ACC112 (cell line): Measurements from ENCODE around the gene TULP4.

Source experiments
- H2AFZ ChIP-seq: fragments of 200-600 bp; sonication (generic); one replicate; pipeline ENCODE4 v1.6.0; 2017; ENCODE audit warnings: antibody characterized with exemption, low read length; ENCODE audit not compliant: unreplicated experiment
- H3K27ac ChIP-seq: fragments of 200-600 bp; sonication (generic); 2 replicates; pipeline ENCODE4 v1.5.1; 2014; ENCODE audit warnings: low read depth, mild to moderate bottlenecking, antibody characterized with exemption, low read length, moderate library complexity
- H3K27me3 ChIP-seq: fragments of 200-600 bp; sonication (generic); 2 replicates; pipeline ENCODE4 v1.6.1; 2014; ENCODE audit warnings: mild to moderate bottlenecking, antibody characterized with exemption, low read length, moderate library complexity, mixed read lengths; ENCODE audit not compliant: insufficient read depth
- H3K36me3 ChIP-seq: fragments of 200-600 bp; sonication (generic); 2 replicates; pipeline ENCODE4 v1.6.1; 2016; ENCODE audit warnings: mild to moderate bottlenecking, antibody characterized with exemption, low read length, moderate library complexity, mixed read lengths; ENCODE audit not compliant: insufficient read depth
- H3K4me1 ChIP-seq: fragments of 200-600 bp; sonication (generic); one replicate; pipeline ENCODE4 v1.6.1; 2016; ENCODE audit warnings: low read length, mixed read lengths; ENCODE audit not compliant: insufficient read depth, unreplicated experiment, control insufficient read depth
- H3K4me3 ChIP-seq: fragments of 200-600 bp; sonication (generic); 2 replicates; pipeline ENCODE4 v1.5.1; 2014; ENCODE audit warnings: mild to moderate bottlenecking, low read depth, low read length
- H3K79me2 ChIP-seq: fragments of 200-600 bp; sonication (generic); one replicate; pipeline ENCODE4 v1.6.0; 2016; ENCODE audit warnings: low read length; ENCODE audit not compliant: control insufficient read depth, unreplicated experiment, insufficient read depth

Gene TULP4

DNA sequence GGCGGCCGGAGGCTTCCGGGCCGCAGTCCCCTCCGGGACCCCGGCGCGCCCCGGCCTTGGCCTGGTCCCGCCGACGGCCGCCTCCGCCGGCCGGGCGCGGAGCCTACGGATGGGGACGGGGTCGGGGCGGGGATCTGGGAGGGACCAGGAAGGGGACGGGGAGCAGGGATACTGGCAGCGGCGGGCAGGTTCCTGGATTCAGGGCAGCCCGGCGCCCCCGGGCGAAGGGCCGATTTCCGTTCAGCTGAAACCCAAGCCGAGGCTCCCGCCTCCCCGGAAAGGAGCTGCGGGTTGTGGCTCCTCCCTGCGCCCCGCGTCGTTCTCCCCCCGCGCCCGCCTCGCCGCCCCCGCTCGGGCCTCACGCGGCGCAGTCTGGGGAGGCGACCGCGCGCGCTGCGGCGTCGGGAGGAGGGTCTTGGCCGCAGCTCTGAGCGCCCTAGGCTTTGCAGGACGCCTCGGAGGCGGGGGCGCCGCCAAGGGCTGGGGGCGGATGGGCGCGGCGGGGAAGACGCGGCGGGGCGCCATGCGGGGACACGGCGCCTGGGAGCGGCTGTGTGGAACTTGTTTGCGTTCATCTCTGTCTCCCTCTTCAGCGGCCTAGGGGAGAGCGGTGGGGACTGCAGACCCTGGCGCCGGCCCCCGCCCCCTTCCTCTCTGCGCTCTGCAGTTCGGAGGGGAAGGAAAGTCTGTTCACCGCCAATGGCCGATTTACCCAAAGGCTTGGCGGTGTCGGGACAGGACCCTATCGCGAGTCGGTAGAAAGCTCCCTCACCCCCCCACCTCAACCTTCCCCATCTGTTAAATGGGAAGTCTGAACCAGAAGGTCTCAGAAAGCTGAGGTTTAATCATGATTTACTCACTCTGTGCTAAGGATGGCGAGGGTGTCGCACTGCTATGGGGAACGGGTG, 224.9 kb downstream of the TULP4 start:
- peak overlapping the region; percentile 83 for H3K4me3 ChIP-seq

DNA sequence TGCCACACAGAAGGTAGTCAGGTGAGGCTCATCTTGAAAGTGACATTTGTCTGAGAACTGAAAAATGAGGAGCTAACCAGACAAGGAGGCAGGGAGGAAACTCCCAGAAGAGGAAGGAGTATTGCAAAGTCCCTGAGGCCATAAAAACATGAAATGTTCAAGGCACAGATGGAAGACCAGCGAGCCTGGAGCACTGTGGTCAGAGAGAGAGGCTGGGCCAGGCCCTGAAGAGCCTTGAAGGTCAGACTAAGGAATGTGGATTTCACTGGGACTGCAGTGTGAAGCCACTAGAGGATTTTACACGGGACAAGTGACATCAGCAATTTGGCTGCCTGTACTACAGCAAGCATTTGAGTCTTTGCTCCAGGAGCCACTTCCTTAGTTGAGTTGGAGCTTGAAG, 226.5 kb downstream of the TULP4 start:
- Histone ChIP-seq H3K27me3 (peaks cover 32% of the 10 kb centered on the region), H3K79me2 (no peaks in the 10 kb centered on the region), H3K4me3 (no peak overlapping the region), H3K4me1 (no peaks in the 10 kb centered on the region), H3K36me3 (no peaks in the 10 kb centered on the region), H2AFZ (no peak overlapping the region), H3K27ac (no peak overlapping the region)

More for the DNA sequence above, 224.9 kb downstream of the TULP4 start:
- H3K36me3 ChIP-seq: no peaks in the 10 kb centered on the region
- no peaks in the 10 kb centered on the region for H3K79me2 ChIP-seq
- no peaks in the 10 kb centered on the region for H3K4me1 ChIP-seq
- peak overlapping the region; percentile 73 for H2AFZ ChIP-seq
- H3K27me3 ChIP-seq: peaks cover 35% of the 10 kb centered on the region
- no peak overlapping the region for H3K27ac ChIP-seq

DNA sequence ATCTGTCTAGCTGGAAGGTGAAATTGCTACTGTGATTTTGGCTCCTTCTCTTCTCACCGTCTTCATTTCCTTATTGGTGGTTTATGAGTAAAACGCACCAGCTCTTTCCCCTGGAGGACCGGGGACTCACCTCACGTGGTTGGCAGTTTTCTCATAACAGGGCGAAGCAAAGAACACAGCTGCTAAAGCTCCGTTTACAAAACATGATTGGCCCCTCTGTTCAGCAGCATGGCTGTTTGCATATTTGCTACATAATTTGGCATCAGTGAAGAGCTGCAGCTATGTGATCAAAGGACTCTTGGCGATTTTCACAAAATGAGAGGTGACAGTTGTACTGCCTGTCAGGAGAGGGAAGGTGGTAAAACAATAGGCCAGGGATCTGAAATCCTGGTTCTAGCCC, 227.1 kb downstream of the TULP4 start:
- Histone ChIP-seq H3K79me2 (no peaks in the 10 kb centered on the region), H3K4me1 (no peaks in the 10 kb centered on the region), H2AFZ (no peak overlapping the region), H3K4me3 (no peak overlapping the region), H3K36me3 (no peaks in the 10 kb centered on the region), H3K27ac (no peak overlapping the region), H3K27me3 (peaks cover 32% of the 10 kb centered on the region)

DNA sequence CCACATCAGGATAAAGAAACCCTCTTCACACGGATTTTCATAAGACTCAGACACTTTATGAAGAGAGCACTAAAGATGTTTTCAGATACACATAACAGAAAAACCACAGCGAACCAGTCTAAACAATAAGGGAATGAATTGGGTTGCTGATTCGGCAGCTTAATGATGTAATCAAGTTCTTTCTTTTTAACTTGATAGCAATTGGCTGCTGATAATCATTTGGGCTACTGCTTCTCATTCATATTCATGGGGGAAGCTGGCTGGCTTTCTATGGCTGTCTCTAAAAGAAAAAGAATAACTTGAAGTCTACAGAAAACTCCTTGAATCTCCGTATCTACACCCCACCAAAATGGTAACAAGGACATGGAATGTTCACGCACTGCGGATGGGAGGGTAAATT, 227.6 kb downstream of the TULP4 start:
- no peaks in the 10 kb centered on the region for H3K4me1 ChIP-seq
- peaks cover 32% of the 10 kb centered on the region for H3K27me3 ChIP-seq
- no peaks in the 10 kb centered on the region for H3K79me2 ChIP-seq
- no peak overlapping the region for H2AFZ ChIP-seq
- no peak overlapping the region for H3K4me3 ChIP-seq
- H3K27ac ChIP-seq: no peak overlapping the region
- H3K36me3 ChIP-seq: no peaks in the 10 kb centered on the region

DNA sequence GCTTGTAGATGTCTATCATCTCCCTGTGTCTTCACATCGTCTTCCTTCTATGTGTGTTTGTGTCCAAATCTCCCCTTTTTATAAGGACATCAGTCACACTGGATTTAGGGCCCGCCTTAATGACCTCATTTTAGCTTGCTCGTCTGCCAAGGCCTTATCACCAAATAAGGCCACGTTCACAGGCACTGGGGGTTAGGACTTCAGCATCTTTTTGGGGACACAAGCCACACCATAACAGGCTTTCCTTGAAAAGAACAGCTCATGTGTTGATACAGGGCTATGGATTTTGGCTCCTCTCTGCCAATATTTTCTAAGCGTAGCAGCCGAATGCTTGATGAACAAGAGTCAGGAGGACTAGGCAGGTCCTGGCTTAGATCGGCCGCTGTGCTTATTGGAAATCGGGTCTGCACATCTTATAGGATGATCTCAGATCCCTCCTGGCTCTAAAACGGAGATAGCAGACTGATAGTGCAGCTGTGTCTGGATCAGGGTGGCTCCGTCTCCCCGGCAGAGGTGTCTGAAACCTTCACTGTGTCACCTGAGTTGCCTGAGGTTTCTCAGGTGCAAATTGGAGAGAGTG, 231.4 kb downstream of the TULP4 start:
- Histone ChIP-seq H2AFZ (no peak overlapping the region), H3K4me3 (no peak overlapping the region), H3K36me3 (no peaks in the 10 kb centered on the region), H3K27ac (no peak overlapping the region), H3K79me2 (no peaks in the 10 kb centered on the region), H3K27me3 (peaks cover 10% of the 10 kb centered on the region; the same call in 1 of the 2 replicates), H3K4me1 (no peaks in the 10 kb centered on the region)

DNA sequence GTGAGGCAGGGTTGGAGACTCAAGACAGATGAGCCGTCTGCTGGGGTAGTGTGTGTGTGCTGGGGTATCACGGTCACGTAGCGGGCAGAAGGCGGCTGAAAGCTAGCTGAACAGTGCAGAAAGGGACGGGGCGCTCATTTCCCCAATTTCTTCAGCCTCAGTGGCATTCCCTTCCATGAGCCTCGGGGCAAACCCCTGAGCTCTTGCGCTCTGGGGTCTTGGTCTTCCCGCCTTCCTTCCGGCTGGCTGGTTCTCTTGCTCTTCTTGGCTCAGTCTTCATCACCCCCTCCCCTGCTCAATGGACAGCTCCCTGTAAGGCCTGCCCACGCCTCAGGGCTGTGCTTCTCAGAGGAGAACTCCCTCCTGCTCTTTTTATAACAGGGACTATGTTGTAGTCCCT, 232.2 kb downstream of the TULP4 start:
- Histone ChIP-seq H3K79me2 (no peaks in the 10 kb centered on the region), H3K4me3 (no peak overlapping the region), H3K27ac (no peak overlapping the region), H2AFZ (no peak overlapping the region), H3K4me1 (no peaks in the 10 kb centered on the region), H3K27me3 (peaks cover 9% of the 10 kb centered on the region; the same call in 1 of the 2 replicates), H3K36me3 (no peaks in the 10 kb centered on the region)

DNA sequence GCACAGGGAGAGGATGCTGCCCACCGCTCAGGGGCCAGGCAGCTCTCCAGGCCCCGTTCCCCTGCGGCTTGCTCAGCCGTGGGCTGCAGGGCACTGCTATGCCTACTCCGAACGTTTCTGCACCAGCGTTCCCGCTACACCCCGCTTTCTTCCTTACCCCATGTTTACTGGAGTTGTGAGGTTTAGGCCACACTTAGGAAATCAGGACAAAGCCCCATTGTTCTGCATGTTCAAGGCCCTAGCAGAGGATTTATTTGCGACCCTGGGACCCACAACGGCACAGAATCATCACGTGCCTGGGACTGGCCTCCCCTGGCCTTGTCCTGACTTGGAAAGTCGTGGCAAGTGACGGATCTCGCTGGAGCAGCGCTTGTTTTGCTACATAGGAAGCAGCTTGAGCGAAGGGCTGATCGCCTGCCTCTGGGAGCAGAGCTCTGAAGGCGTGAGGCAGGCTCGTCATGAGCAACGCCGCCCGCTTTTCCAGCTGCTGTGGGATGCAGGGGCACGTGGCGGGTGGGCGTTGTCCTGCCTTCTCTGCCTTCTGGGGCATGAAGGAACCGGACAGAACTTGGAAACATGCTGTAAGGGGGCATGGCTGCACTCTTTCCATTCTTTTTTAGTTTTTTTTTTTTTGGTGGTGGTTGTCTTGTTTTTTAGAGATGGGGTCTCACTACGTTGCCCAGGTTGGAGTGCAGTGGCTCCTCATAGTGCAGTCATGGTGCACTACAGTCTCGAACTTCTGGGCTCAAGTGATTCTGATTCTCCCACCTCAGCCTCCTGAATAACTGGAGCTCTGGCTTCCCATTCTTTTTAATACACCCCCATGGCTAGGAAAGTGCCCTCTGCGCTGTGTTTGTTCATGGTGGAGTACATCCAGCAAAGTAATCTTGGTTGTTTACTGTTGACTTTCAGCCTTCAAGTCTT, 233.0 kb downstream of the TULP4 start:
- Histone ChIP-seq H3K4me3 (no peak overlapping the region), H3K27ac (no peak overlapping the region), H3K4me1 (no peaks in the 10 kb centered on the region), H3K79me2 (no peaks in the 10 kb centered on the region), H2AFZ (no peak overlapping the region), H3K27me3 (peaks cover 9% of the 10 kb centered on the region; the same call in 1 of the 2 replicates), H3K36me3 (no peaks in the 10 kb centered on the region)

DNA sequence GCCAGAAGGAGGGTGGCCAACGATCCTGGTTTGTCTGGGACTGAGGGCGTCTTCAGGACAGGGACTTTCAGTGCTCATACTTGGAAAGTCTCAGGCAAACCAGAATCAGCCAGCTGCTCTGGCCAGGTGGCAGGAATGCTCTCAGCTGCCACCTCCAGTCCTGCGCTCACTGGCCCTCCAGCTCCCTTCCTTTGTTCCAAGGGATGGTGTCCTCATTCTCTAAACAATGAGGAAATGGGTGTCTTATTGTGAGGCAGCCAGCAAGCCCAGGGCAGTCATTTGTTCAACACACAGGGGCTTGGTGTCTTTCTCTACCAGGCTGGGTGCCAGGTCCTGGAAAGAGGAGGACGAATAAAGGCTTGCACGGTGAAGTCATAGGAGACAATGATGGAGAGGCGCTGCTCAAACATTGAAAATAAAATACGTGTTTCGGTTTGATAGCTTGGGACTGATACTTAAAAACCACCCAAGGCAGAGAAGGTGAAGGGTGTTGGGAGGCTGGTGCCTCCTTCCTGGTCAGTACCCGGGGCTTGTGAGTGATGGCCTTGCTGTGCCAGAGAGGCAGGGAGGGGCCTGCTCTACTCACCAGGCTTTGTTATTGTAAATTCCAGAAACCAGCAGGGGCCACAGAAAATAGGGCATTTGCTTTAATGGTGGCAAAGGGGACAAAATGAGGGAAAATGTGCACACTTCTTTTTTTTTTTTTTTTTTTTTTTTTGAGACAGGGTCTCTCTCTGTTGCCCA, 236.3 kb downstream of the TULP4 start:
- H2AFZ ChIP-seq: no peak overlapping the region
- peaks cover 9% of the 10 kb centered on the region; the same call in 1 of the 2 replicates for H3K27me3 ChIP-seq
- H3K36me3 ChIP-seq: no peaks in the 10 kb centered on the region
- H3K79me2 ChIP-seq: no peaks in the 10 kb centered on the region
- no peaks in the 10 kb centered on the region for H3K4me1 ChIP-seq
- H3K4me3 ChIP-seq: no peak overlapping the region
- no peak overlapping the region for H3K27ac ChIP-seq

DNA sequence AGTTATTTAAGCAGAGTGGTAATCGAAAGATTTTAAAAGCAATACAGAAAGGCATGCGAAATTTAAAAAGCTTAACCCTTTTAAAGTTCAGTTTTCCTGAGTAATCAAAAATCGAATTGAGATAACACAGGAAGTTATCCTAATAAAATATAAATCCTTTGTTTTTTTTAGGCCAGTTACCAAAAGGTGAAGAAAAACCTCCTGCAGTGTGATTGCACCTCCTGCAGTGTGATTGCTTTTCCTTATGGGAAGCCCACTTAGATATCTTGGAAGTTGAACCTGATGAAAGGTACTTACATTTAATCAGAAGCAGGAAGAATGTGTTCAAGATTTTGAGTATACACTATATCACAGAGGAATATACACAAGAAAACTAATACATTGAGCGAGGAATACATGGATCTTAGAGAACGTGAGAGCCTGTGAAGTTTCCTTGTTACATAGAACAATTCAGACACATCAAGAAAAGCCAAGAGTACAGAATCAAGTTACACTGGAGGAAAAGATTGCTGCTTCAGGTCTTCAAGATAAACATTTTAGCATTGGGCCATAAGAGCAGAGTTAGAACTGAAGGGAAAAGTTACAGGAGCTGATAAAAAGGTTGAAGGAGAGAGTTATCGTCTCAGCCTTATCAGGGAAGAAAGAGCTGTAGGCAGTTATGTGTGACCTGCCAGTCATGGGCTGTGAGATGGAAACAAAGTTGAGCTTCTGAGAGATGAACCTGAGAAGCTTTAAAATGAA, 240.0 kb downstream of the TULP4 start:
- no peaks in the 10 kb centered on the region for H3K79me2 ChIP-seq
- H3K27ac ChIP-seq: no peak overlapping the region
- no peaks in the 10 kb centered on the region for H3K4me1 ChIP-seq
- H3K27me3 ChIP-seq: no peaks in the 10 kb centered on the region
- H2AFZ ChIP-seq: no peak overlapping the region
- no peak overlapping the region for H3K4me3 ChIP-seq
- H3K36me3 ChIP-seq: no peaks in the 10 kb centered on the region
